AG10803 (cell line): ENCODE results near the gene CYSLTR2.

Experiments used
- DNase-seq: peaks from one replicate; pipeline ENCODE4 v3.0.0; 2010; ENCODE audit warnings: low read depth
- H3K4me3 ChIP-seq: 2 replicates; pipeline ENCODE4 v1.5.1; 2011; ENCODE audit warnings: mild to moderate bottlenecking, low read length, control low read depth
- TF ChIP-seq, protein P1 (sequence below): conservative IDR thresholded peaks from 2 replicates; pipeline ENCODE4 v1.5.1; 2011; ENCODE audit warnings: mild to moderate bottlenecking, low read length, control low read depth, inconsistent platforms

Gene CYSLTR2

DNA sequence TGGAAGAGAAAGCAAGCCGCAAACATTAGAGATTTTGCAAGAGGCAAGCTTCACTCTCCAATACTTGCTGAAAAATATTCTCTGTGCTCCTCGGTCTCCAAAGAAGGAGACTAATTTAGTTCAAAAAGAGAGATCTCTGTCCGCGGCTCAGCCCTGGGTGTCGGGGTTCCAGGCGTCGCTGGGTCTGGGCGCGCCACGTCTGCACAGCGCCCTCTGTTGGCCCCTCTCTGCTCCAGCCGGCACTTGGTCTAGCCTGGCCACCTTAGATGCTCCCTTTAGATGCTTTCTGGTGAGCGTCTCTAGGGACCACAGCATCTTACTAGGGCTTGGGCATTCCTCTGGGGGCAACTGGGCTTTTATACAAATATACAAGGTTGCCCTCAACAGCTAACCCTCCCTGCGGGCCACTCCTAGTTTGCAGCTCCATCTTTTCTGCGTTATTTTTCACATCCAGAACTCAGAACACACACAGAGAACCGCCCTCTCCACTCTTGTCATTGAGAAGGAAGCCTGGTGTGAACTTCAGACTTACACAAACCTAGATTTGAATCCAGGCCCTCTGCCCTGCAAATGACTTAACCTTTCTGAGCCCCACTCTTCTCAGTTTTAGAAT is 78.3 kb downstream of the CYSLTR2 start:
- no peak overlapping the region for H3K4me3 ChIP-seq
- peak; percentile 12 for DNase-seq
- TF ChIP-seq, protein P1, sequence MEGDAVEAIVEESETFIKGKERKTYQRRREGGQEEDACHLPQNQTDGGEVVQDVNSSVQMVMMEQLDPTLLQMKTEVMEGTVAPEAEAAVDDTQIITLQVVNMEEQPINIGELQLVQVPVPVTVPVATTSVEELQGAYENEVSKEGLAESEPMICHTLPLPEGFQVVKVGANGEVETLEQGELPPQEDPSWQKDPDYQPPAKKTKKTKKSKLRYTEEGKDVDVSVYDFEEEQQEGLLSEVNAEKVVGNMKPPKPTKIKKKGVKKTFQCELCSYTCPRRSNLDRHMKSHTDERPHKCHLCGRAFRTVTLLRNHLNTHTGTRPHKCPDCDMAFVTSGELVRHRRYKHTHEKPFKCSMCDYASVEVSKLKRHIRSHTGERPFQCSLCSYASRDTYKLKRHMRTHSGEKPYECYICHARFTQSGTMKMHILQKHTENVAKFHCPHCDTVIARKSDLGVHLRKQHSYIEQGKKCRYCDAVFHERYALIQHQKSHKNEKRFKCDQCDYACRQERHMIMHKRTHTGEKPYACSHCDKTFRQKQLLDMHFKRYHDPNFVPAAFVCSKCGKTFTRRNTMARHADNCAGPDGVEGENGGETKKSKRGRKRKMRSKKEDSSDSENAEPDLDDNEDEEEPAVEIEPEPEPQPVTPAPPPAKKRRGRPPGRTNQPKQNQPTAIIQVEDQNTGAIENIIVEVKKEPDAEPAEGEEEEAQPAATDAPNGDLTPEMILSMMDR = peak; percentile 53

GRCh38 chr13:48733739-48734335 is 80.1 kb downstream of the CYSLTR2 start:
- TF ChIP-seq, protein P1 = no peak
- no peak for DNase-seq
- H3K4me3 ChIP-seq = no peak overlapping the region

DNA sequence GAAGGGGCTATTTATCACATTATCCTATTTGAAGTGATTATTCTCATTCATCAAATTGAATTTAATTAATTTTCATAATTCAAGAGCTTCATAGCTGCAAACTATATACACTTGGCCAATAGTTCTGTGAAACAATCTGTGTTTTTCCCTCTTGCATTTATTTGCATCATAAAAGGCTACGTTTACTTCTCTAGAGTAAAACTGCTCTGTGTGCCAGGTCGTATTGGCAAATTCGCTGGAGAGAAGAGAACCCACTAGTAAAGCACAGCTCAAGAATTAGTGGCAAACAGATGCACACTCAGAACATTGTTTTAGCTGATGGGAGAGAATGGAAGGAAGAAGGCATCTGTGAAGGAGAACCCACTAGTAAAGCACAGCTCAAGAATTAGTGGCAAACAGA is 81.8 kb downstream of the CYSLTR2 start:
- no peak overlapping the region for H3K4me3 ChIP-seq
- no peak for DNase-seq
- TF ChIP-seq, protein P1 = no peak

GRCh38 chr13:48737689-48738088 is 84.0 kb downstream of the CYSLTR2 start:
- H3K4me3 ChIP-seq = no peak overlapping the region
- TF ChIP-seq, protein P1 = no peak
- no peak for DNase-seq

DNA sequence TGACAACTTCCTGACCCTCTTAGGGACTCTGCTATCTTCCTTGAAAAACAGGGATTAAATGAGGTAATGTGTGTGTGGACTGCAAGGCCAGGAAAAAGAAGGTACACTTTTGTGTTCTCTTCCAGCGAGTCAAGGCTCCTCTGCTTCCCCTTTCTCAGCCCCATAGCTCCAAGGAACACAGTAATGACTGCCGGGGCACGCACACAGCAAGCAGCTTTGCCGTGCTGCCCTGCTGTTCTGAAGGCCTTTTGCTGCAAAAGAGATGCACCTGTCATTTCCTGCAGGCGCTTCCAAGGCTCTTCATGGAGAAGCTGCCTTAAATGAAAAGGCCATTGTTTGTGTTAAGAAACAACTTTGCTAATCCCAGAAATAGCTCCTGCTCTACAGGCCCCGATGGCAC is 84.6 kb downstream of the CYSLTR2 start:
- no peak for DNase-seq
- no peak overlapping the region for H3K4me3 ChIP-seq
- TF ChIP-seq, protein P1 = no peak

- no peak for DNase-seq
- H3K4me3 ChIP-seq = no peak overlapping the region
- TF ChIP-seq, protein P1 = no peak
Observed at GRCh38 chr13:48739386-48739964, 85.7 kb downstream of the CYSLTR2 start.

GRCh38 chr13:48741377-48741776 is 87.6 kb downstream of the CYSLTR2 start:
- TF ChIP-seq, protein P1 = no peak
- DNase-seq = no peak
- no peak overlapping the region for H3K4me3 ChIP-seq
